ENCODE measurements around the gene SORBS1.

Gene SORBS1

DNA sequence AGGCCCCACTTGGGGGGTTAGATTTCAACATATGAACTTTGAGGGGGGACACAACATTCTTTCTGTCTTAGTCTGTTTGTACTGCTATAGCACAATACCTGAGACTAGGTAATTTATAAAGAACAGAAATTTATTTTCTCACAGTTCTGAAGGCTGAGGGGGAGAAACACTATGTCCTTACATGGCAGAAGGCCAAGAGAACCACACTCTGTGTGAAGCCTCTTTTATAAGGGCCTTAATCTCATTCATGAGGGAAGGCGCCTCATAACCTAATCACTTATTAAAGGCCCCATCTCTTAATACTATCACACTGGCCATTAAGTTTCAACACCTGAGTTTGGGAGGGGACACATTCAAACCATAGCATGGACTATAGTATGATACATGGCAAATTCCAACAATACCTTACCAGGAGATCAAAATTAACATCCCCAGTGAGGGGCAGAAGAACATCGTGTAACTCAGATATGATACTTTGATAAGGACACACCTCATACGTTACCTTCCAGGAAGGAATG lies 261.1 kb downstream of the SORBS1 start:
- Histone ChIP-seq H3K9ac (no peak overlapping the region), H3K27me3 (ENCODE audit: insufficient read depth, low read depth) (no peaks in the 10 kb centered on the region), H2AFZ (ENCODE audit: low read depth) (no peak overlapping the region), H3K79me2 (ENCODE audit: insufficient read depth, low read depth) (no peaks in the 10 kb centered on the region), H4K20me1 (ENCODE audit: insufficient read depth) (no peaks in the 10 kb centered on the region), H3K4me1 (ENCODE audit: low read depth, poor library complexity, severe bottlenecking) (peaks cover 35% of the 10 kb centered on the region), H3K4me2 (no peak overlapping the region), H3K36me3 (ENCODE audit: insufficient read depth) (no peaks in the 10 kb centered on the region), H3K27ac (no peak overlapping the region), H3K4me3 (IDR thresholded peaks at IDR 0.05; ENCODE audit: insufficient read depth, low read depth, low read length) (no peak overlapping the region)
- TF ChIP-seq CTCF (conservative IDR thresholded peaks at IDR 0.05; ENCODE audit: low read depth, low read length) = no peak

DNA sequence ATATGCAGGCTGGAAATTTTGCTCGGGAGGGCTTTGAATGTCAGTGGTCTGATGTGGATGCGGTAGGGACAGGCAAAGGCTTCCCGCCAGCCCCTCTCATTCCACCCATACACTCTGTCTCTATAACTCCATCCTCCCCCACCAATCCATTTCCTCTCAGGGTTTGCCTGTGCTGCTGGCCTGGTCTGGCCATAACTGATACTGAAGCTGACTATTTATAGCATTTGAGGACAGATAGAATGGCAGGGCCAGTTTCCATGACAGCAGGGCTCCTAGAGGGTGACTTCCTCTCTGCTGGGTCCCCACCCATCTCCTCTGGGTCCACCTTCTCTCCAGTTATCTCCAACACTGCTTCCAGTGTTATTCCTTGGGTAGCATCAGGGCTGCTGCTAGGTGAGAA lies 263.8 kb downstream of the SORBS1 start:
- H3K9ac ChIP-seq = no peak overlapping the region
- H3K4me2 ChIP-seq = peak overlapping the region; percentile 54; the same call in 1 of the 2 replicates
- no peak overlapping the region for H3K27ac ChIP-seq

GRCh38 chr10:95296764-95297163 lies 264.4 kb downstream of the SORBS1 start:
- Histone ChIP-seq H3K9ac (no peak overlapping the region), H3K79me2 (ENCODE audit: insufficient read depth, low read depth) (no peaks in the 10 kb centered on the region), H3K36me3 (ENCODE audit: insufficient read depth) (no peaks in the 10 kb centered on the region), H3K27ac (no peak overlapping the region), H3K4me2 (peak overlapping the region; percentile 54; the same call in 1 of the 2 replicates), H3K4me3 (IDR thresholded peaks at IDR 0.05; ENCODE audit: insufficient read depth, low read depth, low read length) (no peak overlapping the region), H2AFZ (ENCODE audit: low read depth) (peak overlapping the region; percentile 13; the same call in 1 of the 2 replicates), H3K4me1 (ENCODE audit: low read depth, poor library complexity, severe bottlenecking) (peaks cover 68% of the 10 kb centered on the region), H4K20me1 (ENCODE audit: insufficient read depth) (no peaks in the 10 kb centered on the region), H3K27me3 (ENCODE audit: insufficient read depth, low read depth) (no peaks in the 10 kb centered on the region)
- TF ChIP-seq CTCF (conservative IDR thresholded peaks at IDR 0.05; ENCODE audit: low read depth, low read length) = no peak

More for the DNA sequence above, 263.8 kb downstream of the SORBS1 start:
- H3K4me3 ChIP-seq (IDR thresholded peaks at IDR 0.05; ENCODE audit: insufficient read depth, low read depth, low read length) = no peak overlapping the region
- H3K27me3 ChIP-seq (ENCODE audit: insufficient read depth, low read depth) = no peaks in the 10 kb centered on the region
- H3K4me1 ChIP-seq (ENCODE audit: low read depth, poor library complexity, severe bottlenecking) = peaks cover 62% of the 10 kb centered on the region
- TF ChIP-seq CTCF (conservative IDR thresholded peaks at IDR 0.05; ENCODE audit: low read depth, low read length) = no peak
- no peaks in the 10 kb centered on the region for H4K20me1 ChIP-seq (ENCODE audit: insufficient read depth)
- no peaks in the 10 kb centered on the region for H3K36me3 ChIP-seq (ENCODE audit: insufficient read depth)
- peak overlapping the region; percentile 69; the same call in 1 of the 2 replicates for H2AFZ ChIP-seq (ENCODE audit: low read depth)
- no peaks in the 10 kb centered on the region for H3K79me2 ChIP-seq (ENCODE audit: insufficient read depth, low read depth)

DNA sequence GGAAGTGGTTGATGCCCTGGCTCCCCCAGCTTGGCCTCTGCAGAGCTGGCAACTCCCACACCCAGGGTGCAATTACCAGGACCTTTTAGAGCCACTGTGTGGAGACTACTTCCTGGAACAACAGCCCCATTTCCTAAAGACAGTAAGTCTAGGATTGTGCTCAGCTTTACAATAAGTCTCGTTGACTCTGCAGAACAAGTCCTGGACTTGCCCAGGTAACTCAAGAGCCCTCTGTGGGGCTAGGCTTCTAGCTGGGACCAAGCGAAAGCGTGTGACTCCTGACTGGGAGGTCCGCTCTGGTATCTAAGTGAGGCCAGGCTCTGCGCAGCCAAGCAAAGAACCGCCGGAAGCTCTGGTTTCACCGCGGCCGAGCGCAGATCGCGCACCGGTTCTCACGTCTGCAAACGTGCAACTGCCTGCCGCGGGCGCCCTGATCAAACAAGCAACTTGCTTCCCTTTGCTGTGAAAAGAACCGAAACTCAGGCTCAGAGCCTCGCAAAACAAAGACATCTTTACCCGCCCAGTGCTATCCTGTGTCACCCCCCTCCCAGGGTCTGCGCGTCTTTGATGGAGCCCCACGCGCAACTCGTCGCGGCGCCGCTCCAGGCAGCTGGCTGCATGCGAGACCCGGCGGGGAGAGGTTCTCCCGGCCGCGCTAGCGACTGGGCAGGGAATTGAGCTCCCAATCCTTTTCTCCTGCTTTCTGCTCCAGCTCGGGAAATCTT lies 266.0 kb downstream of the SORBS1 start:
- H3K4me2 ChIP-seq = peak overlapping the region; percentile 87
- peaks cover 75% of the 10 kb centered on the region for H3K4me1 ChIP-seq (ENCODE audit: low read depth, poor library complexity, severe bottlenecking)
- peak overlapping the region; percentile 82 for H3K27ac ChIP-seq
- no peak overlapping the region for H3K4me3 ChIP-seq (IDR thresholded peaks at IDR 0.05; ENCODE audit: insufficient read depth, low read depth, low read length)
- TF ChIP-seq CTCF (conservative IDR thresholded peaks at IDR 0.05; ENCODE audit: low read depth, low read length) = no peak
- peak overlapping the region; percentile 92 for H2AFZ ChIP-seq (ENCODE audit: low read depth)
- H4K20me1 ChIP-seq (ENCODE audit: insufficient read depth) = no peaks in the 10 kb centered on the region
- H3K36me3 ChIP-seq (ENCODE audit: insufficient read depth) = no peaks in the 10 kb centered on the region
- H3K27me3 ChIP-seq (ENCODE audit: insufficient read depth, low read depth) = no peaks in the 10 kb centered on the region
- H3K9ac ChIP-seq = peak overlapping the region; percentile 59
- 0 out of 2 replicates have a peak, but pooled peaks cover 2% of the 10 kb centered on the region for H3K79me2 ChIP-seq (ENCODE audit: insufficient read depth, low read depth)

Measured in KMS-11 (cell line).